H1 (cell line): Measurements from ENCODE around the gene TMCO2. TPM values are rescaled to one million over a fixed set of nuclear protein-coding genes. Genes with fewer than 3 reads are reported as not detected.

Experiments
- CTCF ChIA-PET: fragments of 300-600 bp; sonication (Branson Sonifier 250); formaldehyde crosslinking; loops from one replicate; lab custom pipeline; 2021; ENCODE audit not compliant: partially characterized antibody; lab: Charles Lee
- POLR2A ChIA-PET: fragments of 300-600 bp; sonication (Branson Sonifier 250); formaldehyde crosslinking; loops from one replicate; lab custom pipeline; 2021; ENCODE audit warnings: inconsistent platforms; ENCODE audit not compliant: partially characterized antibody; lab: Charles Lee
- DNase-seq, 2 experiments: peaks; one replicate each; pipeline versions ENCODE4 v3.0.0 to v3.0.0-alpha.2; 2010 to 2022; ENCODE audit warnings: low spot score in 2 of 2, low read depth in 1 of 2, mixed read lengths in 1 of 2
- FAIRE-seq: peaks from 2 replicates; lab custom pipeline; 2011; peaks lifted over from hg19 to GRCh38; lab: Jason Lieb, UNC
- H2AFZ ChIP-seq: 2 replicates; pipeline ENCODE4 v1.8.1; 2012; ENCODE audit warnings: low read length, inconsistent platforms
- H2AK5ac ChIP-seq: 2 replicates; pipeline ENCODE4 v1.6.1; 2013; ENCODE audit warnings: low read depth, low read length
- H2BK120ac ChIP-seq: replicated peaks from 2 replicates; pipeline ENCODE3; 2013; ENCODE audit warnings: low read depth, low read length, inconsistent platforms
- H2BK12ac ChIP-seq: 2 replicates; pipeline ENCODE4 v1.6.1; 2013; ENCODE audit warnings: low read depth, low read length
- H2BK15ac ChIP-seq: 2 replicates; pipeline ENCODE4 v1.6.1; 2013; ENCODE audit warnings: low read length
- H2BK20ac ChIP-seq: 2 replicates; pipeline ENCODE4 v1.6.1; 2013; ENCODE audit warnings: low read length
- H2BK5ac ChIP-seq: 2 replicates; pipeline ENCODE4 v1.6.1; 2013; ENCODE audit warnings: low read depth, low read length
- H3K14ac ChIP-seq: 2 replicates; pipeline ENCODE4 v1.6.1; 2013; ENCODE audit warnings: inconsistent platforms; ENCODE audit not compliant: insufficient read length
- H3K18ac ChIP-seq: 2 replicates; pipeline ENCODE4 v1.6.1; 2013; ENCODE audit warnings: low read length; ENCODE audit errors: extremely low read depth
- H3K23ac ChIP-seq: 2 replicates; pipeline ENCODE4 v1.6.1; 2013; ENCODE audit warnings: inconsistent platforms; ENCODE audit not compliant: insufficient read length
- H3K23me2 ChIP-seq: 2 replicates; pipeline ENCODE4 v1.6.1; 2013; ENCODE audit warnings: low read depth, low read length
- H3K27ac ChIP-seq: 2 replicates; pipeline ENCODE4 v1.6.1; 2011; ENCODE audit warnings: low read depth, low read length, inconsistent platforms
- H3K27me3 ChIP-seq, 4 experiments: replicated peaks in 1 of 4; 1 replicate in 1 of 4; 2 replicates in 3 of 4; pipeline versions ENCODE4 v1.6.1 to v1.8.1; 2011 to 2013; ENCODE audit warnings: low read length in 3 of 4, mild to moderate bottlenecking in 3 of 4, inconsistent platforms in 2 of 4, mixed read lengths in 2 of 4, moderate library complexity in 1 of 4; ENCODE audit not compliant: control insufficient read depth in 3 of 4, insufficient read depth in 3 of 4; ENCODE audit errors: extremely low read depth in 1 of 4
- H3K36me3 ChIP-seq, 4 experiments: 2 replicates each; pipeline versions ENCODE4 v1.6.1 to v1.8.1; 2011 to 2013; ENCODE audit warnings: mild to moderate bottlenecking in 4 of 4, low read length in 3 of 4, moderate library complexity in 2 of 4, control low read depth in 1 of 4, inconsistent platforms in 1 of 4; ENCODE audit not compliant: insufficient read depth in 4 of 4, control insufficient read depth in 2 of 4
- H3K4ac ChIP-seq: replicated peaks from 2 replicates; pipeline ENCODE3; 2013; ENCODE audit warnings: low read length, low read depth, mixed read lengths, inconsistent platforms; ENCODE audit not compliant: insufficient read length
- H3K4me1 ChIP-seq, 4 experiments: replicated peaks in 1 of 4; 1 replicate in 1 of 4; 2 replicates in 3 of 4; pipeline versions ENCODE4 v1.6.1 to v1.8.1; 2011 to 2013; ENCODE audit warnings: low read length in 3 of 4, inconsistent platforms in 2 of 4, mixed read lengths in 1 of 4; ENCODE audit not compliant: insufficient read depth in 4 of 4, control insufficient read depth in 3 of 4
- H3K4me2 ChIP-seq, 2 experiments: 2 replicates each; pipeline versions ENCODE4 v1.6.1 to v1.8.1; 2011 to 2013; ENCODE audit warnings: low read depth in 2 of 2, low read length in 2 of 2, control low read depth in 1 of 2, inconsistent platforms in 1 of 2, mild to moderate bottlenecking in 1 of 2; ENCODE audit not compliant: insufficient read depth in 1 of 2
- H3K4me3 ChIP-seq, 4 experiments: fragments of 200-600, 300-600 bp in 1 of 4; sonication (generic), shearing (Covaris generic), sonication (Bioruptor Twin) in 1 of 4; 2 replicates each; pipeline versions ENCODE4 v1.5.1 to v1.8.1; 2011 to 2016; ENCODE audit warnings: low read length in 4 of 4, low read depth in 3 of 4, control low read depth in 2 of 4, inconsistent platforms in 2 of 4, mild to moderate bottlenecking in 2 of 4, mixed read lengths in 1 of 4, moderate library complexity in 1 of 4; ENCODE audit not compliant: insufficient read depth in 2 of 4; ENCODE audit errors: extremely low read depth in 1 of 4
- H3K56ac ChIP-seq: replicated peaks from 2 replicates; pipeline ENCODE3; 2013; ENCODE audit warnings: low read depth, mild to moderate bottlenecking, mixed read lengths, low read length, inconsistent platforms; ENCODE audit not compliant: insufficient read length
- H3K79me1 ChIP-seq: 2 replicates; pipeline ENCODE4 v1.6.1; 2013; ENCODE audit warnings: low read depth, low read length, control low read depth
- H3K79me2 ChIP-seq, 2 experiments: 2 replicates each; pipeline versions ENCODE4 v1.6.1 to v1.8.1; 2012 to 2013; ENCODE audit warnings: low read length in 2 of 2, mild to moderate bottlenecking in 2 of 2, inconsistent platforms in 1 of 2; ENCODE audit not compliant: insufficient read depth in 2 of 2, control insufficient read depth in 1 of 2
- H3K9ac ChIP-seq, 4 experiments: replicated peaks in 1 of 4; 1 replicate in 1 of 4; 2 replicates in 3 of 4; pipeline versions ENCODE4 v1.6.1 to v1.8.1; 2011 to 2013; ENCODE audit warnings: low read depth in 3 of 4, low read length in 3 of 4, control low read depth in 2 of 4, mild to moderate bottlenecking in 2 of 4, moderate library complexity in 2 of 4, inconsistent platforms in 1 of 4; ENCODE audit errors: extremely low read depth in 1 of 4
- H3K9me3 ChIP-seq, 2 experiments: 2 replicates each; pipeline versions ENCODE4 v1.6.1 to v1.8.1; 2012 to 2013; ENCODE audit warnings: mild to moderate bottlenecking in 2 of 2, moderate library complexity in 2 of 2, control low read depth in 1 of 2, inconsistent platforms in 1 of 2, low read depth in 1 of 2, low read length in 1 of 2, mixed read lengths in 1 of 2; ENCODE audit not compliant: insufficient read depth in 2 of 2
- H4K20me1 ChIP-seq, 2 experiments: replicated peaks in 1 of 2; 2 replicates each; pipeline versions ENCODE3 to v1.8.1; 2011 to 2013; ENCODE audit warnings: inconsistent platforms in 2 of 2, low read length in 2 of 2, mild to moderate bottlenecking in 1 of 2; ENCODE audit not compliant: insufficient read depth in 2 of 2, control insufficient read depth in 1 of 2
- H4K5ac ChIP-seq: 2 replicates; pipeline ENCODE4 v1.6.1; 2013; ENCODE audit warnings: low read length, low read depth, mixed read lengths, inconsistent platforms; ENCODE audit not compliant: insufficient read length
- H4K8ac ChIP-seq: 2 replicates; pipeline ENCODE4 v1.8.0; 2013; ENCODE audit warnings: mild to moderate bottlenecking, moderate library complexity, low read length, inconsistent platforms; ENCODE audit not compliant: insufficient read depth; ENCODE audit errors: extremely low read depth
- H4K91ac ChIP-seq: replicated peaks from 2 replicates; pipeline ENCODE3; 2013; ENCODE audit warnings: low read length, mixed read lengths, inconsistent platforms; ENCODE audit not compliant: insufficient read length
- EP300 ChIP-seq, 2 experiments: IDR thresholded peaks; 1 replicate in 1 of 2; 2 replicates in 1 of 2; pipeline ENCODE4 v1.6.1; 2011 to 2012; ENCODE audit warnings: low read depth in 2 of 2, low read length in 2 of 2, mild to moderate bottlenecking in 2 of 2, borderline replicate concordance in 1 of 2, inconsistent platforms in 1 of 2, moderate library complexity in 1 of 2
- FOSL1 ChIP-seq: IDR thresholded peaks from 2 replicates; pipeline ENCODE4 v1.6.1; 2011; ENCODE audit warnings: mild to moderate bottlenecking, low read depth, low read length, moderate library complexity; ENCODE audit not compliant: insufficient read depth
- POU5F1 ChIP-seq: IDR thresholded peaks from 2 replicates; pipeline ENCODE4 v1.6.1; 2011; ENCODE audit warnings: low read depth, mild to moderate bottlenecking, low read length, moderate library complexity
- SP4 ChIP-seq: IDR thresholded peaks from 2 replicates; pipeline ENCODE4 v1.6.1; 2012; ENCODE audit warnings: low read length, inconsistent platforms
- WGBS, 2 experiments: shearing (Covaris generic) in 1 of 2; methylation state at CpG; one replicate each; pipeline versions ENCODE4 v1.1.6 to v1.1.7; 2013 to 2015; ENCODE audit warnings: low lambda C conversion rate in 2 of 2, mixed read lengths in 2 of 2, inconsistent platforms in 1 of 2, low coverage in 1 of 2, missing lambda C conversion rate in 1 of 2; ENCODE audit not compliant: insufficient replicate concordance in 2 of 2, insufficient coverage in 1 of 2, insufficient read length in 1 of 2; ENCODE audit errors: extremely low coverage in 1 of 2, missing lambda C conversion rate in 1 of 2; 5-methylcytosine and 5-hydroxymethylcytosine counted together
- polyA plus RNA-seq, 7 experiments: library from polyadenylated mRNA; depleted of rRNA in 3 of 7; stranded (reverse) in 5 of 7; unstranded in 2 of 7; fragments of >200 nt in 5 of 7; fragments of 200-250 nt in 2 of 7; gene quantifications; 1 replicate in 5 of 7; 2 replicates in 1 of 7; 4 replicates in 1 of 7; pipeline versions ENCODE4 v1.2.1 to v1.2.3, GENCODE V29; 2011 to 2013; ENCODE audit warnings: missing spikeins in 2 of 7, mixed read lengths in 2 of 7
- total RNA-seq: library from RNA; stranded (reverse); fragmentation: NEBNext Ultra II Directional; extraction: Animal tissue kit (Norgen Biotek cat#: 25700); gene quantifications from 2 replicates; pipeline ENCODE4 v1.2.1, GENCODE V29; 2021

TMCO2 gene
- total and polyA plus RNA-seq, 2 of the 8 experiments (the other 6 are each of a cell fraction or from before 2014, with no cell fraction given): not detected

- FAIRE-seq: no peak
- Histone ChIP-seq H2AFZ (no peak overlapping the region), H3K4me2 (no peak overlapping the region)
Measured at GRCh38 chr1:40241362-40241761, 6.4 kb upstream of the TMCO2 start.

More at GRCh38 chr1:40241362-40241761, 6.4 kb upstream of the TMCO2 start:
- Histone ChIP-seq H2BK120ac (no peak overlapping the region), H3K4me1 (no peaks in the 10 kb centered on the region), H3K14ac (no peak overlapping the region), H3K18ac (no peak overlapping the region), H2BK5ac (no peak overlapping the region), H2BK15ac (no peak overlapping the region), H3K9me3 (no peaks in the 10 kb centered on the region), H3K27me3 (peaks cover 0 to 1% (median 0%) of the 10 kb centered on the region in 4 experiments; a peak in 1 of 7 replicates), H2AK5ac (no peak overlapping the region), H3K56ac (no peak overlapping the region), H3K4me3 (no peak overlapping the region), H4K5ac (no peak overlapping the region), H3K79me1 (no peaks in the 10 kb centered on the region), H3K9ac (no peak overlapping the region), H3K23me2 (no peaks in the 10 kb centered on the region), H3K27ac (no peak overlapping the region), H2BK12ac (no peak overlapping the region), H3K79me2 (no peaks in the 10 kb centered on the region), H4K8ac (no peak overlapping the region), H2BK20ac (no peak overlapping the region), H4K91ac (no peak overlapping the region), H3K4ac (no peak overlapping the region), H3K36me3 (peaks cover 6 to 22% (median 19%) of the 10 kb centered on the region in 4 experiments; a peak in 7 of 8 replicates), H4K20me1 (no peaks in the 10 kb centered on the region), H3K23ac (no peak overlapping the region)
- no peak for TF ChIP-seq EP300 (IDR thresholded peaks at IDR 0.05; ENCODE audit: borderline replicate concordance in 1 of 2, low read depth in 2 of 2, low read length in 2 of 2)
- TF ChIP-seq POU5F1: no peak
- TF ChIP-seq SP4: no peak
- no peak for TF ChIP-seq FOSL1
- CTCF ChIA-PET: interaction anchor here (0.6 to 3.4 kb wide), 7 partner anchors 11 to 166 kb away, joined by 3 to 13 read pairs (median 3); no protein-coding TSS in a partner anchor
- 89% methylated on average over 1 of the region's 1 CpG; no CpG with 5 or more reads in 1 of the 2 experiments for WGBS, 2 experiments
- DNase-seq: no peak
- POLR2A ChIA-PET: interaction anchor here (1.2 kb wide), 1 partner anchor 16 kb away, joined by 4 read pairs; the partner anchor contains the start of gene ZMPSTE24
